HG03060 (cell line): Measurements from ENCODE around the gene ZBTB7B.

Experiments used
- ATAC-seq: cut with Tn5 transposase; IDR thresholded peaks from one replicate; pipeline ENCODE4 v1.9.1; 2021; ENCODE audit warnings: low read depth, moderate number of reproducible peaks; ENCODE audit not compliant: unreplicated experiment

Gene ZBTB7B

DNA sequence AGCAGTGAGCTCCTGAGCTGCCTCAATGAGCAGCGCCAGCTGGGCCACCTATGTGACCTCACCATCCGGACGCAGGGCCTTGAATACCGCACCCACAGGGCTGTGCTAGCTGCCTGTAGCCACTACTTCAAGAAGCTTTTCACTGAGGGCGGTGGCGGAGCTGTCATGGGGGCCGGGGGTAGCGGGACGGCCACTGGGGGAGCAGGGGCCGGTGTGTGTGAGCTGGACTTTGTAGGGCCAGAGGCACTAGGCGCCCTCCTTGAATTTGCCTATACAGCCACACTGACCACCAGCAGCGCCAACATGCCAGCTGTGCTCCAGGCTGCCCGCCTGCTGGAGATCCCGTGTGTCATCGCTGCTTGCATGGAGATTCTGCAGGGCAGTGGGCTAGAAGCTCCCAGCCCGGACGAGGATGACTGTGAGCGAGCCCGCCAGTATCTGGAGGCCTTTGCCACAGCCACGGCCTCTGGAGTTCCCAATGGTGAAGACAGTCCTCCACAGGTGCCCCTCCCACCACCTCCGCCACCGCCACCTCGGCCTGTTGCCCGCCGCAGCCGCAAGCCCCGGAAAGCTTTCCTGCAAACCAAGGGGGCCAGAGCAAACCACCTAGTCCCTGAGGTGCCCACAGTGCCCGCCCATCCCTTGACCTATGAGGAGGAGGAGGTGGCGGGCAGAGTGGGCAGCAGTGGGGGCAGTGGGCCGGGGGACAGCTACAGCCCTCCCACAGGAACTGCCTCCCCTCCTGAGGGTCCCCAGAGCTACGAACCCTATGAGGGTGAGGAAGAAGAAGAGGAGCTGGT is 12.3 kb downstream of the ZBTB7B start:
- no peak for ATAC-seq

DNA sequence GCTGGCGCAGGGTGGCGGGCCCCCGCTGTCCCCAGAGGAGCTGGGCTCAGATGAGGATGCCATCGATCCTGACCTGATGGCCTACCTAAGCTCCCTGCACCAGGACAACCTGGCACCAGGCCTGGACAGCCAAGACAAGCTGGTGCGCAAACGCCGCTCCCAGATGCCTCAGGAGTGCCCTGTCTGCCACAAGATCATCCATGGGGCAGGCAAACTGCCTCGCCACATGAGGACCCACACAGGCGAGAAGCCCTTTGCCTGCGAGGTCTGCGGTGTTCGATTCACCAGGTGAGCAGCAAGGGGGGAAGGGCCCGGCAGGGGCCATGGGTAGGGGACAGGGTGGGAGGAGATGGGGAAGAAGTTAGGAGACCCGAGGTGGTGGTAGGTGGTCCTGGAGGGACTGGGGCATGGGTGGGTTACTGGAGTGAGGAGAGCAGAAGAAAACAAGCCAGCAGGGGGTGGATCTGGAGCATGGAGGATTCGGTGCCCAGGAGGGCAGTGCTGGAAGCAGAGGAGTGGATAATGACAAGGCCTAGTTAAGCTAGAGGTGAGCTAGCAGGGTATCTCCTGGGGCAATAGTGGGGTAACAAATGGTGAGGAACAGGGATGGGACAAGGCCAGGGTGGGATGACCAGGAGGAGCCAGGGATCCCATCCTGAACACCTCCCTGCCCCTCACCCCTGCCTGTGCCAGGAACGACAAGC is 13.1 kb downstream of the ZBTB7B start:
- ATAC-seq = no peak

DNA sequence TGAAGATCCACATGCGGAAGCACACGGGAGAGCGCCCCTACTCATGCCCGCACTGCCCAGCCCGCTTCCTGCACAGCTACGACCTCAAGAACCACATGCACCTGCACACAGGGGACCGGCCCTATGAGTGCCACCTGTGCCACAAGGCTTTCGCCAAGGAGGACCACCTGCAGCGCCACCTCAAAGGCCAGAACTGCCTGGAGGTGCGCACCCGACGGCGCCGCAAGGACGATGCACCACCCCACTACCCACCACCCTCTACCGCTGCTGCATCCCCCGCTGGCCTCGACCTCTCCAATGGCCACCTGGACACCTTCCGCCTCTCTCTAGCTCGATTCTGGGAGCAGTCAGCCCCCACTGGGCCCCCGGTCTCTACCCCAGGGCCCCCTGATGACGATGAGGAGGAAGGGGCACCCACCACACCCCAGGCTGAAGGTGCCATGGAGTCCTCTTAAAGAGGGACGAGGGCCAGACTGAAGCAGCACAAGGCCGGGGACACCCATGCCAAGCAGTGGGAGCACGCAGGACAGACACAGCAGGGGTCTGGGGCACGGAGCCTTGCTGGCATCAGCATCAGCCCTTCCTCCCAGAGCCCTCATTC is 13.7 kb downstream of the ZBTB7B start:
- ATAC-seq = no peak

GRCh38 chr1:155017041-155017945 is 14.7 kb downstream of the ZBTB7B start:
- ATAC-seq = no peak

- ATAC-seq = no peak
Observed at GRCh38 chr1:155017946-155018316, 15.3 kb downstream of the ZBTB7B start.

DNA sequence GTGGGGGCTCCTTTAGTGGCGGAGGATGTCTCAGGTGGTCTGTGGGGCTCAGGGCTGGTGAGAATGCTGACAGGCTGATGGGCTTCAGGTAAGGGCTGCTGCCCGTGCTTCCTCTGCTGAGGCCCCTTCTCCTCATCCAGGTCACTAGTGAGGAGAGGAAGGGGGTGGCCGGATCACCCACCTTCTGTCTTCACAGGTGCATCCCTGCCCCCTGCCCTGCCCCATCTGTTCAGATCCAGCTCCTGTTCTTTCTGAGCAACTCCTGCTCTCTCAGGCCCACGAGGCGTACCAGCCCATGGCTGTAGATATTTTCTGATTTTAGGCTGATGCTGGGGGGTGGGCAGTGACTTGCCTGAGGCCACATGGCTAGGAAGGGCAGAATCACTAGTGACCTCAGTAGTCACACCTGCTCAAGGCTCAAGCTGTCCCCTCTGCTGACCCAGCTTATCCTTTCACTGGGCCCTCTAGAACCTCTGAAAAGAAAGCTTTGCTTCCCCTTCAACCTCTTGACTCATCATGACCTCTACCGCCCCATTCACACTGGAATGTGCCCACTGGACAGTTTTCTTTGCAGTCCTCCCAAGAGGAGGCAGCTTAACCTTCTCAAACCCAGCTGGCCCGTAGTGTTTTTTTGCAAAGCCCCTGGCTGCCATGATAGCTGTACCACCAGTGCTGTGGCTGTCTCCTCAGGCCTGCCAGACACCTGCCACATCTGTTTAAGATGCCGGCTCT is 16.2 kb downstream of the ZBTB7B start:
- ATAC-seq = no peak

DNA sequence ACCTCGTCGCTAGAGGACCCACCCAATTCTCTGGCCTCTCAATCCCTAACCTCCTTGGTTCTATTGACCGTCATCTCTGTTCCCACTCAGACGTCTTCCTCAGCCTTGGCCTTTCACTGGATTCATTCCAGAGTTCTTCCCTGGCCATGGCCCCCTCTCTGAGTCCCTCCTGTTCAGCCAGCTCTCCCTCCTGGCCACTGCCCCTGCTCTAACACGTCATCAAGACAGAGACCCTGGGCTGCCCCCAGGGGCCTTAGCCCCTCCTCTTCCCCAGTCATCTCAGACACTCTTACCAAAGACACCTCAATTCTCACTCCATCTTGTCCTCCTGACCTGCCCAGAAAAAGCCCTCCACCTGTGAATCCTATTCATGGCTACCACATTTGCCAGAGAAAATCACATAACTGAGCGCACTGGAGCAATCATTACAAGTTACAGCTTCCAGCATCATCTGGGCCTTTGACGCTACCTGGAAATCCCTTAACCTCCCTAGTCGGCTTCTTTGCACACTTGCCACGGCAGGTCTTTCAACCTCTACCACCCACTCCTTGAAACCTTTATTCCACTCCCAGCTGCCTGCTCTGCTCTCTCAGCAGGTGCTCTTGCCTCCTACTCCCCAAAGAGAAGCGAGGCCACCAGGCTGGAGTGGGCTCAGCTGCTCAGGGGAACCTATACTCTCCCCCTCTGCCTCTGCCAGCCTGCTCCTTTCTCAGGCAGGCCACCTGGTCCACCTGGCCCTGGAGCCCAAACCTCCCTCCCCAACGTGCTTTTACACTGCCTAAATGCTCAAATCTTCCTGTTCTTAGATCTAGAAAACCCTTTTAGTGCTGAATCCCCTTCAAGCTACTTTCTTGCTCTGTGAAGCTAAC is 17.0 kb downstream of the ZBTB7B start:
- ATAC-seq = no peak

- ATAC-seq = no peak
Observed at GRCh38 chr1:155022136-155022926, 19.7 kb downstream of the ZBTB7B start.

- ATAC-seq = no peak
Observed at GRCh38 chr1:155022927-155023236, 20.3 kb downstream of the ZBTB7B start.

- ATAC-seq = no peak
Observed at GRCh38 chr1:155023627-155024026, 21.0 kb downstream of the ZBTB7B start.

DNA sequence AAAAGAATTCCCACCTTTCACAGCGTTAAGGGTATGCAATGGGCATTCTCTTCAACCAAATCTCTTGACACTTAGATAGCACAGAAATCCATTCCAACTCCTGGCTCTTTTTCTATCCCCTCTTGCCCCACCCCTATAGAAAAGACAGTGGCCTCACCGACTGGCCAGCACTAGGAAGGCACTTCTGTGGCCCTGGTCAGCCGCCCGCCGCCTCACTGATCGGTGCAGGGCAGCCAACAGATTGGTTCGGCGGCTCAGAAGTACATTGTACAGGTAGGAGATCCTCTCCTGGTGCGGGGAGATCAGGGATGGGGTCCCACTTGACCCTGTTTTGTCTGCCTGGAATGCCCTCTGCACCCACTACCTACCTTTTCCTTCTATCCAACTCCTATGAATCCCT is 21.7 kb downstream of the ZBTB7B start:
- ATAC-seq = no peak

GRCh38 chr1:155026154-155026553 is 23.6 kb downstream of the ZBTB7B start:
- ATAC-seq = no peak

DNA sequence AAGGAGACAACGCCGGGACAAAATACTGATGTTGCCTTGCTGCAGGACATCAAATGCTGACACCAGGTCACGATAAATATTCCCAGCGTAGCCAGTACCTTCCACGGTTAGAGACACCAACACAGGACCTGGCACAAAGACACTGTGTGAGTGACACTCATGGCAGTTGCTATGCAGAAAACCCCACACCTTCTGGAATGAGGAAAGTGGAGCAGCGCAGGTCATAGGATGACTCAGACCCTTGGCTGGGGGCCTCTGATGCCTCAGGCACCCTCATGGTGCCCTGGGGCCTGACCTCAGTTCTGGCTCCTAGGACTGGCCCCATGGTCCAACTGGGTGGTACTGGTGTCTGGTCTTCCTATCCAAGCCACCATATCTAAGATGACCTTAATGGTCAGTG is 24.0 kb downstream of the ZBTB7B start:
- ATAC-seq = no peak

DNA sequence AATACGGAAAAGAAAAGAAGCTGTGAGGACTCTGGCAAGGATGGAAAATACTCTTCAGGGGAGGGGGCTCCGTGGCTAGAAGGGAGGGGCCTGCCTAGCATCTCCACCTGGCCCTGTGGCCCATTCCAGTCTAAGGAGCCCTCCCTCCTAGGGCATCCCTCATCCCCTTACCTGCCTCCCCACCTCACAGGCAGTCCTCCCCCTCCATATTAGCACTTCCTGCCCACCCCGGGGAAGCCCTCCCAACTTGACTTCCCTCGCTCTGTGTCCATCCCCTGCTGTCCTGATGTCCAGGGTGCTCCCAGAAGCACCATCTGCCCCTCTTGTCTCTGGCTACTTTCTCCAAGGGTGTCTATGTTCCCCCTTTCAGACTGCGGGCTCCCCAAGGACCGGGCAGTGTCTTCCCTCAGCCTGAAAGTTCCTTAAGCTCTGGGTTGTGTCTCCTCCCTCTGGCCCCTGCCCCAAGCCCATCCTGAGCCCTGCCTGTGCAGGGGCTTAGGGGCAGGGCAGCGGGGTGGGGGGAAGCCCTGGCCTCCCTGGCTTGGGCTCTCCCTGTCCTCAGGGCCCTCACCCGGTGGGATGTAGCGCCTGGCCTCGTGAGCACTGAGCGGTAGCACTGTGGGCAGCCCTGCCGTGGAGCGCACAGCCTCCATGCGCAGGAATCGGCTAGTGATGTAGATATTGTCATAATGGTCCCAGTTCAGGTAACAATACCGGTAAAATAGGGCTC is 27.1 kb downstream of the ZBTB7B start:
- ATAC-seq = no peak

GRCh38 chr1:155030243-155030795 is 27.7 kb downstream of the ZBTB7B start:
- no peak for ATAC-seq

DNA sequence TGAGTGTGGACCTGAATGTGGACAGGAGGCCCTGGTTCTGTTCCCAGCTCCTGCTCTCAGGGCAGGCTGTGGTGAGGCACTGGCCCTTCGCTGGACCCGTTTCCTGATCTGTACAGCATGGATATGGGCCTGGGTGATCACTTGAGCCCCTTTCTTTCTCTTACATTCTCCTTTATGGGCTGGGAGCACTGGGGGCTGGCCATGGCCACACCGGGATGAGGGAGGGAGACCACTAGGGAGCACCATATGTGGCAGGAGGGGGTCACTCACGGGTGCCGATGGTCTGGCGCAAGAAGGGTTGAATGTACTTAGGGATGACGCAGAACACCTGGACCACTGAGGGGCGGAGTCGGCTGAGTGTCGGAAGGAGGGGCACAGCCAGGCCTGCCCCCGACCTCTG is 28.3 kb downstream of the ZBTB7B start:
- ATAC-seq = no peak

GRCh38 chr1:155032886-155033285 is 30.3 kb downstream of the ZBTB7B start:
- ATAC-seq = no peak

GRCh38 chr1:155033524-155033923 is 30.9 kb downstream of the ZBTB7B start, which contains the start of the genes DCST1 and DCST2:
TSS of gene DCST1 (plus strand) at chr1:155033824. CDS start at chr1:155034037, 213 bp downstream.
TSS of gene DCST2 (minus strand) at chr1:155033781. CDS start at chr1:155033701, 80 bp downstream.
- no peak for ATAC-seq
